OCI-LY1 (cell line): ENCODE measurements around the gene HS3ST4.

Experiments used
- H2AFZ ChIP-seq: fragments of 200-600 bp; sonication (generic), shearing (Covaris generic); 2 replicates; pipeline ENCODE4 v1.6.0; 2014; ENCODE audit warnings: antibody characterized with exemption, mild to moderate bottlenecking, low read length
- H3F3A ChIP-seq: fragments of 200-600 bp; sonication (generic), shearing (Covaris generic); 2 replicates; pipeline ENCODE4 v1.6.0; 2014; ENCODE audit warnings: mild to moderate bottlenecking, antibody characterized with exemption, low read length, moderate library complexity; ENCODE audit not compliant: insufficient read depth
- H3K27ac ChIP-seq: fragments of 200-600 bp; sonication (generic); 2 replicates; pipeline ENCODE4 v1.5.1; 2014; ENCODE audit warnings: low read length, mixed run types, mild to moderate bottlenecking, low read depth; ENCODE audit not compliant: poor library complexity, severe bottlenecking
- H3K27me3 ChIP-seq: fragments of 200-600 bp; sonication (generic); 2 replicates; pipeline ENCODE4 v1.6.0; 2014; ENCODE audit warnings: antibody characterized with exemption, mild to moderate bottlenecking, low read length, moderate library complexity; ENCODE audit not compliant: insufficient read depth
- H3K36me3 ChIP-seq: fragments of 200-600 bp; sonication (generic); 2 replicates; pipeline ENCODE4 v1.6.1; 2014; ENCODE audit warnings: mild to moderate bottlenecking, antibody characterized with exemption, low read length, moderate library complexity, mixed read lengths; ENCODE audit not compliant: insufficient read depth
- H3K4me1 ChIP-seq: fragments of 200-600 bp; sonication (generic); 2 replicates; pipeline ENCODE4 v1.5.1; 2014; ENCODE audit warnings: mild to moderate bottlenecking, low read length, moderate library complexity; ENCODE audit not compliant: insufficient read depth, severe bottlenecking
- H3K4me2 ChIP-seq: fragments of 200-600 bp; sonication (generic), shearing (Covaris generic); 2 replicates; pipeline ENCODE4 v1.6.1; 2014; ENCODE audit warnings: low read length
- H3K4me3 ChIP-seq: fragments of 200-600 bp; sonication (generic); 2 replicates; pipeline ENCODE4 v1.5.1; 2014; ENCODE audit warnings: low read length, low read depth, mild to moderate bottlenecking, mixed read lengths; ENCODE audit not compliant: poor library complexity, severe bottlenecking
- H3K79me2 ChIP-seq: fragments of 200-600 bp; shearing (Covaris generic); 2 replicates; pipeline ENCODE4 v1.6.1; 2016; ENCODE audit warnings: mixed run types, low read length, mixed read lengths; ENCODE audit not compliant: insufficient read depth
- H3K9ac ChIP-seq: fragments of 200-600 bp; sonication (generic), shearing (Covaris generic); 2 replicates; pipeline ENCODE4 v1.6.1; 2014; ENCODE audit warnings: mild to moderate bottlenecking, low read length, mixed read lengths
- H3K9me2 ChIP-seq: fragments of 200-600 bp; sonication (generic), shearing (Covaris generic); 2 replicates; pipeline ENCODE4 v1.6.1; 2014; ENCODE audit warnings: low read depth, mild to moderate bottlenecking, low read length, mixed read lengths
- H3K9me3 ChIP-seq: fragments of 200-600 bp; shearing (Covaris generic); 2 replicates; pipeline ENCODE4 v1.6.1; 2014; ENCODE audit warnings: low read length, mixed read lengths
- H4K20me1 ChIP-seq: fragments of 200-600 bp; sonication (generic), shearing (Covaris generic); 2 replicates; pipeline ENCODE4 v1.6.0; 2016; ENCODE audit warnings: mild to moderate bottlenecking, low read length; ENCODE audit not compliant: insufficient read depth
- CTCF ChIP-seq: fragments of 200-600 bp; sonication (generic), shearing (Covaris generic); IDR thresholded peaks from 2 replicates; pipeline ENCODE4 v1.5.1; 2017; ENCODE audit warnings: mild to moderate bottlenecking, antibody characterized with exemption, low read length, moderate library complexity, mixed read lengths
- EZH2 ChIP-seq: fragments of 200-600 bp; sonication (generic), shearing (Covaris generic); IDR thresholded peaks from 2 replicates; pipeline ENCODE4 v1.8.0; 2017; ENCODE audit warnings: borderline replicate concordance, mixed run types, mild to moderate bottlenecking, antibody characterized with exemption, low read length, moderate library complexity, mixed read lengths

HS3ST4 gene

GRCh38 chr16:26186091-26186615 lies 494.4 kb downstream of the HS3ST4 start:
- H3K4me3 ChIP-seq: no peak overlapping the region
- H2AFZ ChIP-seq: no peak overlapping the region
- H3K79me2 ChIP-seq: no peaks in the 10 kb centered on the region
- H3K4me2 ChIP-seq: no peak overlapping the region
- TF ChIP-seq CTCF: no peak
- TF ChIP-seq EZH2: no peak
- H3F3A ChIP-seq: no peaks in the 10 kb centered on the region
- no peaks in the 10 kb centered on the region for H3K27me3 ChIP-seq
- H3K27ac ChIP-seq: no peak overlapping the region
- no peaks in the 10 kb centered on the region for H3K4me1 ChIP-seq
- no peaks in the 10 kb centered on the region for H4K20me1 ChIP-seq
- H3K9me3 ChIP-seq: no peaks in the 10 kb centered on the region
- H3K9ac ChIP-seq: no peak overlapping the region
- no peaks in the 10 kb centered on the region for H3K36me3 ChIP-seq
- H3K9me2 ChIP-seq: no peaks in the 10 kb centered on the region
